Ishikawa (cell line): ENCODE data around the gene MESP2.

Experiments used
- CEBPB ChIP-seq: IDR thresholded peaks from 2 replicates; pipeline ENCODE4 v1.6.1; 2012
- CREB1 ChIP-seq: IDR thresholded peaks from 2 replicates; pipeline ENCODE4 v1.6.1; 2012; ENCODE audit warnings: low read depth
- EGR1 ChIP-seq: IDR thresholded peaks from 2 replicates; pipeline ENCODE4 v1.6.1; 2012
- EP300 ChIP-seq: IDR thresholded peaks from 2 replicates; pipeline ENCODE4 v1.6.1; 2012; ENCODE audit warnings: borderline replicate concordance
- FOXM1 ChIP-seq: IDR thresholded peaks from 2 replicates; pipeline ENCODE4 v1.6.1; 2012; ENCODE audit warnings: low read depth, borderline replicate concordance
- RAD21 ChIP-seq: IDR thresholded peaks from 2 replicates; pipeline ENCODE4 v1.6.1; 2012; ENCODE audit warnings: low read depth
- REST ChIP-seq: IDR thresholded peaks from 2 replicates; pipeline ENCODE4 v1.6.1; 2012; ENCODE audit warnings: low read depth, mild to moderate bottlenecking
- TAF1 ChIP-seq: IDR thresholded peaks from 2 replicates; pipeline ENCODE4 v1.6.1; 2012; ENCODE audit warnings: low read depth, mild to moderate bottlenecking
- TCF12 ChIP-seq: IDR thresholded peaks from 2 replicates; pipeline ENCODE4 v1.6.1; 2012; ENCODE audit warnings: low read depth
- TEAD4 ChIP-seq: IDR thresholded peaks from 2 replicates; pipeline ENCODE4 v1.6.1; 2012

GRCh38 chr15:89785774-89786140, 9.6 kb downstream of the MESP2 start:
- TF ChIP-seq FOXM1 (no peak), RAD21 (no peak), EGR1 (no peak), EP300 (no peak), CREB1 (no peak), REST (no peak), CEBPB (no peak), TAF1 (no peak), TEAD4 (no peak), TCF12 (no peak)
